NCI-H82 treated with DMSO at 0.1 percent for 48 hours (cell line): ENCODE data around the gene CEACAM3.
A peak's percentile ranks its signal among the peaks of the same experiment; 100 is the strongest.

Experiments used
- DNase-seq: peaks from one replicate; lab custom pipeline; 2025; ENCODE audit not compliant: unreplicated experiment; lab: John Stamatoyannopoulos, UW

The CEACAM3 gene

DNA sequence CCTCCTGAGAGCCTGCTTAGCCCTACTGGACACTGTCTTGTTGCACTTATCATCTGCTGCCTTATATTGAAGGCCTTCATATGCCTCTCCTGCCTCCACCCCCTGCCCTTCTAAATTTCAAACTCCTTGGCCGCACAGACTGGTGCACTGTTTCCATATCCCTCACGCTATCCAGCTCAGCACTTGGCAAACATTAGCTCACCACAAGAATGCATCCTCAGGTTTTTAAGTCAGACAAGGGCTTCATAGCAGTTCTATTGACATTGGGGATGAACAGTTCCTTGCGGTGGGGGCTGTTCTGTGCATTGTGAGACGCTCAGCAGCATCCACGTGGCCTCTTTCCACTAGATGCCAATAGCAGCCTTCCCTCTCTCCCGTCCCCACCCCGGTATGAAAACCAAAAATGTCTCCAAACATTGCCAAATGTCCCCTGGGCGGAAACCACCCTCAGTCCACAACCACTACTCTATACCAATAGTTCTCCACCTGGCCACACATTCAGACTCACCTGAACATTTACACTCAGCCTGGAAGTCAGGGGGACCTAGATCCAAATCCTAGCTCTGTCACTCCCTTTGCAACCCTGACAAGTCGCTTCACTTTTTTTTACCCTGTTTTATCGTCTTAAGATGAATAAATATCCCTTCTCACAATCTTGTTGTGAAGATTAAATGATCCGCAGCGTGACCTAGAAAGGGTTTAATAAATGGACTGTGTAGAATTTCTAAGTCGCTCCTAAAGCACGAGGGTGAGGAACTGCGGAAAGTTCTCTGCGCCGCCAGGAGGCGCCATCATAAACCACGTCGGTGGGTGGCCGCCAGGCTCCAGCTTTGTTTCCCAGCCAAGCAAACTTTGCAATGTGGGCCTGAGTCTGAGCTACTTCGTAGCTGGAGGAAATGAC, 3.6 kb upstream of the CEACAM3 start:
- DNase-seq = peak; percentile 9

GRCh38 chr19:41793414-41793727, 3.0 kb upstream of the CEACAM3 start:
- DNase-seq = no peak

- peak; percentile 18 for DNase-seq
Measured at GRCh38 chr19:41795031-41795461, 1.3 kb upstream of the CEACAM3 start.

DNA sequence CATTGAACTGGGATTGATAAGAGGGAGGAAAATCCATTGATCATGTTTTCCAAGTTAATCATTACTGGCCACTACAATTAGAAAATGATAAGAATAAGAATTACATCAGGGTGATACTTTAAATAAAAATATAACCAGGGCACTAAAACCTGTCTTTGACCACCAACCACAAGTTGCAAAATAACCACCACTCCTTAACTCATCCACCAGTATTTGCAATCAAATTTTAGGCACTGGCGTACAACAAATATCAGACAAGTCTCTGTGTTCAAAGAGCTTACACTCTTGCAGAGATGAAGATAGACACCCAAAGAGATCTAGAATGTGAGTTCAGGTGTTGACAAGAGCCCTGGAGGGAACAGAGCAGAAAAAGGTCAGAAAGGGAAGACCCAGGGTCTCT, 514 bp downstream of the CEACAM3 start:
- no peak for DNase-seq

GRCh38 chr19:41799444-41800000, 3.1 kb downstream of the CEACAM3 start:
- DNase-seq = no peak

- DNase-seq = no peak
Measured at GRCh38 chr19:41801031-41801430, 4.6 kb downstream of the CEACAM3 start.

DNA sequence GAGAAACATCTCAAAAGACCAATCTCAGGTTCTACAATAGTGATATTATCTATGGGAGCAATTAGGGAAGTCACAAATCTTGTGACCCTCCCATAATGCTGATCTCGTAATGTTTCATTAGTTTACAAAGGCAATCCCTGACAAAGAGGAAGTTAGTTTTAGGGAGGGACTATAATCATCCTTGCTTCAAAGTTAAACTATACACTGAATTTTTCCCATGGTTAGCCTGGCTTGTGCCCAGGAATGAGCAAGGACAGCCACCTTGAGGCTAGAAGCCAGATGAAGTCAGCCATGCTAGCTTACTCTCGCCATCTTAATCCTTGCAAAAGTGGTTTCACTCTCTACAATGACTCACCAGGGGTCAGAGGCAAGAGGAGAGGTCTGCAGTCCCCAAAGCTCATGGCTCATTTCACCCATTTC, 5.4 kb downstream of the CEACAM3 start:
- no peak for DNase-seq

DNA sequence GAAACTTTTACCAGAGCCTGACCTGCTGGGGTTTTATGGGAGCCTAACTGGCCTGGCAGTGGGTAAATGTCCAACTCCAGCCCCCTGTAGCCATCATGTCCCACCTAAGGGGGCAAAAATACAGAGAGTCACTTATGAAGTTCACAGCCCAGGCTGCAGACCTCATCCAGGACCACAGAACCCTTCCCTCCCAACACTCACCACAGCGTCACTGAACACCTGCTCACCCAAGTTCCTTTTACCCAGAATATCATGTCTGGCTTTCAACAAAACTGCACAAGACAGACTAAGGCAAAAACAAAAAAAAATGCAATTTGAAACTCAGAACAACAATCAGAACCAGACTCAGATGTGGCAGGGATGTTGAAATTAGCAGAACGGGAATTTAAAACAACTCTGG, 6.4 kb downstream of the CEACAM3 start:
- DNase-seq = no peak

DNA sequence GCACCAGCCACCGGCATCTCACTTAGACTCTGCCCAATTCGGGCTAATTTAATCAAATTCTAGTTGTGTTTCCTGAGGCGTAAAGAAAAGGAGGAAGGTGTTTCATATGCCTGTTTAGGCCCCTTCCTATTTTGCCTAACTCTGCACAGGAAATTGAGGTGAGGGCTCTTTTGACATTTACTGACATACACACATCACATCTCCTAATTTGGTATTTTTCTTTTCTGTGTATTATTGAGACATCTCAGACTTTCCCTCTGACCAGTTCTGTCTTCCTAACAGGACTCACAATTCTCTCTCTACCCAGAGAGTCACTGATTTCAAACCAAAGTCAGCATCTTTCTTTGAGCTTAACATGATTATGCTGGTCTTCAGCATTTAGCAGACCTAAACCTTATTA, 7.9 kb downstream of the CEACAM3 start:
- no peak for DNase-seq

DNA sequence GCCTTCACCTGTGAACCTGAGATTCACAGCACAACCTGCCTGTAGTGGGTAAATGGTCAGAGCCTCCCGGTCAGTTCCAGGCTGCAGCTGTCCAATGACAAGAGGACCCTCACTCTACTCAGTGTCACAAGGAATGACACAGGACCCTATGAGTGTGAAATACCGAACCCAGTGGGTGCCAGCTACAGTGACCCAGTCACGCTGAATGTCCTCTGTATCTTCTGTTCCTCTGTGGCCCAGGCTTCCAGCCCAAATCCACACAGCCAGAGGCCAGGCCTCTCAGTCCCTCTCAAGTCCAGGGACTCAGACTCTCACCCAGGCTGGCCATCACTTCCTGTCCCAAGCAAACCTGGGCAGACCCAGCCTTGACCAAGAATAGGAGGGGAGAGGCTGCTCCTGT, 10.8 kb downstream of the CEACAM3 start:
- DNase-seq = no peak

GRCh38 chr19:41808663-41809566, 12.5 kb downstream of the CEACAM3 start:
- DNase-seq = no peak

DNA sequence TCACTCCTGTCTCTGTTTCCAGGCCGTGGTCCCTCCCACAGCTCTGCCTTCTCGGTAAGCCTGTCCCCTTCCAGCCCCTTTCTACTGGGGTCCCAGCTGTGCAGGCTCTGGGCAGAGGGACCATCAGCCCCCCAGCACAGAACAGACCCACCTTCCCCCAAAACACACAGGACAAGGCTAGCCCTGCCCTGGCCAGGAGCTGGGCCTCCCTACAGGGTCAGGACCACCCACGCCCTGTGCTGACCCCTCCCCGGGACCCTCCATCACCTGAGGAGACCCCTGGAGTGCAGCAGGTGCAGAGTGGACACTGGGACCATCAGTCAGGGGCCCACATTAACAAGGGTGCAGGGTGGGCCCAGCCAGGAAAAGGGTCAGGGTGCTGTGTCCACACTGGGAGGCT, 13.9 kb downstream of the CEACAM3 start:
- no peak for DNase-seq

DNA sequence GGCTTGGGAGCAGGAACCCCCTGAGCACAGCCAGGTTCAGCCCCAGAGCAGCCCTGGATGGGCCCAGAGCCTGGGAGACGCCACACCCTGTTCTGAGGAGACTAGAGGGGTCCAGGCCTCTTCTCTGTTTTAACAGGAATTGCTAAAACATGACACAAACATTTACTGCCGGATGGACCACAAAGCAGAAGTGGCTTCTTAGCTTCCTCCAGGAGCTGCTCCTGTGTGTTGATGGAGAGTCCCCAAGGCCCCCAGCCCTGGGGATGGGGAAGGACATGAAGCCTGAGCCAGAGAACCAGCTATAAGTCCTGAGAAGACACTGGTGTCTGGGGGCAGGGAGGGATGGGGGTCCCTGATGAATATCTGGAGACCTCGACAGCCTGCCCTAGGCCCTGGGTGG, 14.6 kb downstream of the CEACAM3 start:
- no peak for DNase-seq

- DNase-seq = no peak
Measured at GRCh38 chr19:41811981-41812380, 15.6 kb downstream of the CEACAM3 start.

- DNase-seq = no peak
Measured at GRCh38 chr19:41813911-41814310, 17.5 kb downstream of the CEACAM3 start.

DNA sequence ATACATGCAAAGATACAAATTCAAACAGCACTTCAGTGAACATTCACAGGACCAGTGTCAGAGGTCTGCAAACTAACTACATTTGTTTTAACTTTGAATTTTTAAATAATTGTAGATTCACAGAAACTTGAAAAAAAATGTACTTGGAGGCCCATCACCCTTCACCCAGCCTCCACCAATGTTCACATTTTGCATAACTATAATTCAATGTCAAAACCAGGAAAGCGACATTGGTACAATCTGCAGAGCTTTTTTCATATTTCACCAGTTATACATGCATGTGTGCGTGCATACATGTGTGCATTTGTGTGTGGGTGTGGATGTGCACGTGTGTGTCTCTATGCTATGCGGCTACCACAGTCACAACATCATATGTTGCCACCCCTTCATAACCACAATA, 18.9 kb downstream of the CEACAM3 start:
- DNase-seq = no peak

GRCh38 chr19:41816761-41817160, 20.4 kb downstream of the CEACAM3 start:
- no peak for DNase-seq

DNA sequence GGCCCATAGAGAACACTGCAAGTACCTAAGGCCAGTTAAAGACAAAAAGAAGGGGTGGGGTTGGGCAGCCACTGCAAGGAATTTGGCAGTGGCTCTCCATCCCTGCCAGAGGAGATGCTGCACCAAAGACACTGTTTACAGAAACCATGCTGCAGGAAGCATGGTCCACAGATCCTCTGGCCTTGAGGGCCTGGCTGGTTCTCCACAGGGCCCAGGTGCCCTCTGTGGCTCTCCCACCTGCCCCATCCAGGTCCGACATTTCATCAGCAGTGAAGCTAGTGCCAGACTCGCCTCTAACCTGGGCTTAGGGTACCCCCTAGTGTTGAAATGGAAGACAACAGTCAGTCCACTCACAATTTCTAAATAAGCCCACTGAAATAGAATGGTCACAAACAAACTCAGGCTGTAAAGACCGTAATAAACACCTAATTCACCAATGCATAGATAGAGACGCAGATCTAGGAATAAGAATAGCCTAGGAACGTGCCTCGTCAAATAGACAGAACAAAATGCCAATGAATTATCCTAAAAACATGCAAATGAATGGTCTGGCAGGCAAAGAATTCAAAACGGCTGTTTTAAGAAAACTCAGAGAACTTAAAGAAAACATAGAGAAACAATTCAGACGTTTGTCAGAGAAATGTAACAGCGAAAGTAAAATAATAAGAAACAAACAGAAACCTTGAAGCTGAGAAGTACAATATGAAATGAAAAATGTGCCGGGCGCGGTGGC, 24.8 kb downstream of the CEACAM3 start:
- DNase-seq = peak; percentile 17

- DNase-seq = no peak
Measured at GRCh38 chr19:41837981-41838708, 41.8 kb downstream of the CEACAM3 start.

GRCh38 chr19:41839211-41839610, 42.8 kb downstream of the CEACAM3 start:
- DNase-seq = no peak
